GM12892 (cell line): ENCODE data around the gene RNPEPL1.

Experiments
- DNase-seq: peaks from one replicate; pipeline ENCODE4 v3.0.0; 2011; ENCODE audit not compliant: insufficient read length
- FAIRE-seq: peaks from 2 replicates; lab custom pipeline; 2011; peaks lifted over from hg19 to GRCh38; lab: Jason Lieb, UNC
- POLR2A ChIP-seq: IDR thresholded peaks from 2 replicates; pipeline ENCODE4 v1.6.1; 2011; ENCODE audit warnings: low read depth, low read length, control low read depth
- POLR2AphosphoS5 ChIP-seq: IDR thresholded peaks from 2 replicates; pipeline ENCODE4 v1.6.1; 2011; ENCODE audit warnings: low read depth, low read length, control low read depth
- TAF1 ChIP-seq: IDR thresholded peaks from 2 replicates; pipeline ENCODE4 v1.6.1; 2011; ENCODE audit warnings: low read depth, mild to moderate bottlenecking, control low read depth, low read length, borderline replicate concordance

RNPEPL1 gene

DNA sequence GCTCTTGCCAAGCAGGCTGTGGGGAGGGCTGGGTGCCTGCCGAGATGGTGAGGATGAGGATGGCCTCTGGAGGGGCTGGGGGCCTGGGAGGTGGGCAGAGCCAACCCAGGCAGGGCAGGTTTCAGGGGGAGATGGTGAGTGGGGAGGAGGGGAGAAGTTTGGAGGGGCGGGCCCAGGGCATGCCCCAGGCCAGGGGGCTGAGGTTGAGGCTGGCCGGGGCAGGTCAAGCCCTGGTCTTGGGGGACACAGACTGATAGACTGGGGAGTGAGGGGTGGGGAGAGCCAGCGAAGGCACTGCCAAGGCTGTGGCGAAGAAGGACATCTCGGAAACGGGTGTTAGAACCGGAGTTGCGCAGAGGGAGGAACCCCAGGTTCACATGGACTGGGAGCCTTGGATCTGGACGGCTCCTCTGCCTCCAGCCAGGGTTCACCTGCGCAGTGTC lies 30.9 kb downstream of the RNPEPL1 start:
- FAIRE-seq = no peak
- no peak for TF ChIP-seq POLR2AphosphoS5
- DNase-seq = no peak

DNA sequence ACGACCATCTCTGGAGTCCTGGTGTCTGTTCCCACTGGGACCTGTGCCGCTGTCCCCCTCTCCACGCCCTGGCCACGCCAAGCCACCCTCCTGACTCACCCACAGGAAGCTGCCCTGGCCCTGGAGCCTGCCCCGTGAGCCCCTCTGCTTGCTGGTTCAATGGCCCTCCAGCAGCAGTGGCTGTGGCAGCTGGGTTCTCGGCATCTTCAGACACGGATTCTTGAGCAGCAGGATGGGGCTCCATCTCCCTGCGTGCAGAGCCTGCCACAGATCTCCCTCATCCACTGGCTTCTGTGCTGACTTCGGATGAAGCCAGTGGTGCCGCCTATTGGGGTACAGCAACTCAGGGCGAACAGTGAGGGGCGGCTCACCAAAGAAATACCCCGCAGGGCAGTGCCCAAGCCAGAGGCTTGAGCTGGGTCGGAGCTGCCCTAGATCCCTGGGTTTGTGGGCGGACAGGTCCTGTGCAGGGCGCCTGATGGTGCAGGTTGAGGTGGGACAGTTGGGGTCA lies 32.2 kb downstream of the RNPEPL1 start:
- FAIRE-seq (no peak), DNase-seq (no peak)
- TF ChIP-seq POLR2A = no peak
- no peak for TF ChIP-seq TAF1
- no peak for TF ChIP-seq POLR2AphosphoS5

DNA sequence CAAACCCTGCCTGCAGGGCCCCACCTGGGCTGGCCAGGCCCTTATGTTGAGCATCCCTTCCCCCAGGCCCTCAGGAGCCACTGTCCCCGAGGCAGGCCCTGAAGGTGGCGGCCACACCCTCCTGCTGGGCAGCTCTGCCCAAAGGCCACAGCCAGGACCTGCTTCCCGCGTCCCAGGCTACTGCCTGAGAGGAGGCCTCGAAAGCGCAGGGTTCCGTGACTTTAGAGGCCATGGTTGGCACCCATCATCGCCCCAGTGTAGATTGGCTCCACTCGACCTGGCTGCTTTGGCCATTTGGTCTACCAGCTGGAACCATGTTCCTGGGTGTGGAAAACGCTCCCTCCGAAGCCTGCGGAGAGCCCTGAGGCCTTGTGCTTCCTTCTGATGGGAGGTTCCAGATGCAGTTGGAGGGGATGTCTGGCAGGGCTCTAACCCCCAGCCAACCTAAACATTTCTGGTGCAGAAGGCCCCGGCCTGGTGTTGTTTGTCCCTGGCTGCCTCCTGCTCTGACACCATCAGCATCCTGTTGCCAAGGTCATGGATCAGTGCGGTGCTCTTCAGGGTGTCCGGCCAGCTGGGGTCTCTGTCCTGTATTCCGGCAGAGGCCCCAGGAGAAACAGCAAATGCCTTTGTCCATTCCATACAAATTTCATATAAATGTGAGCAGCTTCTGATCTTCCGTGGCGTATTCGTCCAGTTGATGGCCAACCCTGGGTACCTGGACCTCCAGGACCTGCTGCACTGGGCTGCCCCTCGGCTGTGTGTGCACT lies 33.0 kb downstream of the RNPEPL1 start:
- FAIRE-seq = no peak

DNA sequence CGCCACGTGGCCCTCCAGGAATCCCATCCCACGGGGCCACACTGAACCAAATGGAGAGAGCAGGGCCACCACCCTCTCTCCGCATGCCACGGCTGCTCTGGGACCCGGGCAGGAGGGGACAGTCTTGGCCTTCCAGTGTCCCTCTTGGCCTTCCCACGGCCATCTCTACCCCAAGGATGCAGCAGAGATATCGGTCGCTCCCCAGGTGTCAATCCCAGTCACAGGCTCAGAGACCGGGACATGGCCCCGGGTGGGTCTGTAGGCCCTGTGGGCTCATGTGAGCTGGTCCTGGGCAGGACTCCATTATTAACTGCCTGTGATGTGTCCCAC lies 33.5 kb downstream of the RNPEPL1 start:
- TF ChIP-seq TAF1 (no peak), POLR2AphosphoS5 (no peak), POLR2A (no peak)
- no peak for FAIRE-seq
- DNase-seq = no peak

More for the DNA sequence above, 33.0 kb downstream of the RNPEPL1 start:
- DNase-seq = no peak
- TF ChIP-seq POLR2AphosphoS5 (no peak), POLR2A (no peak), TAF1 (no peak)

DNA sequence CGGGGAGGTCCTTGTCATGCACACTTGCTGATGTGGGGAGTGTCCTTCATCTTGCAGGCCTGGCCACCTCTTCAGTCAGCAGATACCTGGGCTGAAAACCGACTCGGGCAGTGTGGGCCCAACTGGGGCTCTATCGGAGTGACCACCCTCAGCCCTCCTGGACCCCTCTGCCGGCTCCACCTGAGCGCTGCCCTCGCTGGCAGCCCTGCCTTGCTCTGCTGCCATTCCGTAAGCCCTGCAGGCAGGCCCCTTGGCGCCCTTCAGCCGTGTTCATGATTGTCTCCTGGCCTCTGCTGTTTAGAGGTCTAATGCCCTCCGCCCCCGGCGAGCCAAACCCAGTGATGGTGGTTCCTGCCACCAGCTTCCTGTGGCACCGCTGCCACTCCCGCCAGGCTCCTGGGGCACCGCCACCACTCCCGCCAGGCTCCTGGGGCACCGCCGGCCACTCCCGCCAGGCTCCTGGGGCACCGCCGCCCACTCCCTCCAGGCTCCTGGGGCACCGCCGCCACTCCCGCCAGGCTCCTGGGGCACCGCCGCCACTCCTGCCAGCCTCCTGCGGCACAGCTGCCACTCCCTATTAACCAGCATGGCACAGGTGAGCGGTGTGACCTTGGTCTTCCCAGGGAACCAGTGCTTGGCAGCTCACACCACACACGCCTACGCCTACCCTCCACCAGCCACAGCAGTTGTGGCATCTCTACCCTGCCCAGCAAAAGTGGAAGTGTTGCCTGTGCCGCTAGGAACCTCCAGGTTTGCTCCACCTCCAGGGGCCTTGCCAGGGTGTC lies 34.2 kb downstream of the RNPEPL1 start:
- DNase-seq = no peak
- no peak for TF ChIP-seq POLR2A
- TF ChIP-seq POLR2AphosphoS5 = no peak
- no peak for TF ChIP-seq TAF1
- FAIRE-seq = no peak

DNA sequence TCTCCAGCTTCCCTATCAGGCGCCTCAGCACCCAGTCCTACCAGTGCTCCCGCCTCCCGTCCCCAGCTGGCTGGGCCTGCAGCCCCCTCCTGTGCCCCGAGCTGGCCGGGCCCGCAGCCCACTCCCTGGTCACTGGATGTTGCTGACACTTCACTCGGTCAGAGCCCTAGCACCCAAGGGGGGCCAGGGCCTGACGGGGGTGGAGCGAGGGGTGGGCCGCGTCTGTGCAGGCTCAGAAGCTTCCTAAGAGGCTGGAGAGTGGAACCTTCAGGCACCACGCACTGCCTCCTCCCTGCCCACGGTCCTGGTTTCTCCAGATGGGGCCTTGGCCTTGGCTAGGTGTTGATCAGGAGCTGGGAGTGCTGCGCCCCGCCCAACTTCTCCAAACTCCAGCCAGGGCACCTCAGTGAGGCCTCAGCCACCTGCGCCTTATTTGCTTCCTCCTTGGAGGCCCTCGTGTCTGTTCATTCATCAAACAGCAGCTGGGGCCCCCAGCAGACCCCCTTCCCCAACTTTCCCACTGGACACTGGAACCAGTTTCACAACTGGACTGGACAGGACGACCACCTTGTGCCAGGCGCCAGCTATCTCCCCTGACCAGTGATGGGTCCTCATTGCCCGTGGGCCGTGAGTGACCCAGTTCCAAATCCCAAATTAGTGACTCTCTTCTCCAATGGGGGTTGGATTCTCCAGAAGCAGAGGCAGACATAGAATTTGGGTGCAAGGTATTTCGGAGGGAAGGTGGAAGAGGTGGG lies 35.0 kb downstream of the RNPEPL1 start:
- TF ChIP-seq TAF1 (no peak), POLR2A (no peak), POLR2AphosphoS5 (no peak)
- FAIRE-seq (no peak), DNase-seq (no peak)

DNA sequence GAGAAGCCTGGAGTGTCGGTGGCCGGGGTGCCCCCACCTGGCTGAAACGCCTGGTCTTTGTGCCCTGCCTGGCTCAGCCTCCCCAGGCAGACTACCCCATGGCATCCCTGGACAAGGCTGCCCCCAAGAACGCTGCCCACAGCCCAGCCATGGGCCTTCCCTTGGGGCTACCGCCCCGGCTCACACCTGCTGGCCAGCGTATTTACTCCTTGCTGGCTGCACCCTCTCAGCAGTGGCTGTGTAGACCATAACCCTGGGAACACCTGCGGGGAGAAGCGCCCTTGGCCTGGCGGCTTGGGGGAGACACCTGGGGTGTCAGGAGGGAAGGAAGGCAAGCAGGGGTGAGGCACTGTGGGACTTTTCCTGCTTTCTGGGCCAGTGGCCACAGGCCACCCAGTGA lies 35.6 kb downstream of the RNPEPL1 start:
- DNase-seq = no peak
- no peak for FAIRE-seq
- TF ChIP-seq POLR2AphosphoS5 (no peak), POLR2A (no peak)

DNA sequence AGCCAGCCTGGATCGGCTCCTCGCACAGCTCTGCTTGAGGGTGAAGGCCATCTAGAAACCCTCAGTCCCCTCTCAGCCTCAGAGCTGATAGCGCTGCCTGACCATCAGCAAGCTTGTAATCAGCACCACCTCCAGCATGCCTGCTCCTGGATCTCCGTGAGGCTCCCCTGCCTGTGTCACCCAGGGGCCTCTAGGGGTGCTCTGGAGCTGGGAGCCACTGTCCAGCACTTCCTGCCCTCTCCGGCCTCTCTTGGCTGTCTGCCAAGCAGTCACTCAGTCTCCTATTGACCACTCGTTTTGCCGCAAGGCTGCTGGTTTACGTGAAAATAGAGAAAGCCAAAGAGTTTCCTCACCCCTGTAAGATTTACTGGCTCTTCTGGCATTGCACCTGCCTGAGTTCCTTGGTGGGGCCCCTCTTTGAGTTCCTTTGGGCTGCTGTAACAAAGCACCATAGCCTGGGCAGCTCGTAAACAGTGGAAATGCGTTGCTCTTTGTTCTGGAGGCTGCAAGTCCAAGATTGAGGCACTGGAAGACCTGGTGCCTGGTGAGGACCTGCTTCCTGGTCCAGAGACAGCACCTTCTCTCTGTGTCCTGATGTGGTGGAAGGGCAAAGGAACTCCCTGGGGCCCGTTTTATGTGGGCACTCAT lies 36.1 kb downstream of the RNPEPL1 start:
- FAIRE-seq (no peak), DNase-seq (no peak)
- TF ChIP-seq POLR2A = no peak
- TF ChIP-seq TAF1 = no peak
- TF ChIP-seq POLR2AphosphoS5 = no peak

DNA sequence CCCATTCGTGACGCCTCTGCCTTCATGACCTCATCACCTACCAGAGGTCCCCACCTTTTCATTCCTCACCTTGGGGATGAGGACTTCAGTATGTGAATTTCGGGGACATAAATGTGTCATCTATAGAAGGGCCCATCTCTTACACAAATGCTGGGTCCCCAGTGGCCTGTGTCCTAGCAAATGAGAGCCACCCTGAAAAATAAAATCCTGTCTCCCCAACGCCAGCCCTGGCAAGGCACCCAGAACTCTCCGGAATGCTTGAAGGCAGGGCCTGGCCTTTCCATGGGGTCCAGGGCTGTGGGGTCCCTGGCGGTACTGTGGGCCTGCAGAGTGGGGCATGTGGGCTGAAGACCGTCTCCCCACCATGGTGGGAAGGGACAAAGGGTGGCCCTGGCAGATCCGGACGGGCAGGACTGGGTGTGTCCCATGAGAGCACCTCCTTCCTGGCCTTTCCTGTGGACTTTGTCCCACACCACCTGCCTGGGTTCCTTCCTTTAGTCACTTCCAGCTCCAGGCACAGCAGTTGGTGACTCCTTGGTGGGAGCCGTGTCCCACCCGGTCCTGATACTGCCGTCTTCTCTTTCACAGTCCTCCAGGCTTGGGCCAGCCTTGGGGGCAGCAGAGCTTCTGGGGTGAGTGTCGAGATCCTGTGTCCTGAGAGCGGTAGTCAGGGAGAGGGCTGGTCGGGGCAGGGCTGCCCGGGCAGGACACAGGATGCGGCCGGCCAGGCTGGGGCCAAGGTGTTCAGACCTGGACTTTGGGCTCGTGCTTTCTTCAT lies 36.8 kb downstream of the RNPEPL1 start:
- DNase-seq (no peak), FAIRE-seq (no peak)
- no peak for TF ChIP-seq POLR2A
- no peak for TF ChIP-seq POLR2AphosphoS5
- no peak for TF ChIP-seq TAF1

DNA sequence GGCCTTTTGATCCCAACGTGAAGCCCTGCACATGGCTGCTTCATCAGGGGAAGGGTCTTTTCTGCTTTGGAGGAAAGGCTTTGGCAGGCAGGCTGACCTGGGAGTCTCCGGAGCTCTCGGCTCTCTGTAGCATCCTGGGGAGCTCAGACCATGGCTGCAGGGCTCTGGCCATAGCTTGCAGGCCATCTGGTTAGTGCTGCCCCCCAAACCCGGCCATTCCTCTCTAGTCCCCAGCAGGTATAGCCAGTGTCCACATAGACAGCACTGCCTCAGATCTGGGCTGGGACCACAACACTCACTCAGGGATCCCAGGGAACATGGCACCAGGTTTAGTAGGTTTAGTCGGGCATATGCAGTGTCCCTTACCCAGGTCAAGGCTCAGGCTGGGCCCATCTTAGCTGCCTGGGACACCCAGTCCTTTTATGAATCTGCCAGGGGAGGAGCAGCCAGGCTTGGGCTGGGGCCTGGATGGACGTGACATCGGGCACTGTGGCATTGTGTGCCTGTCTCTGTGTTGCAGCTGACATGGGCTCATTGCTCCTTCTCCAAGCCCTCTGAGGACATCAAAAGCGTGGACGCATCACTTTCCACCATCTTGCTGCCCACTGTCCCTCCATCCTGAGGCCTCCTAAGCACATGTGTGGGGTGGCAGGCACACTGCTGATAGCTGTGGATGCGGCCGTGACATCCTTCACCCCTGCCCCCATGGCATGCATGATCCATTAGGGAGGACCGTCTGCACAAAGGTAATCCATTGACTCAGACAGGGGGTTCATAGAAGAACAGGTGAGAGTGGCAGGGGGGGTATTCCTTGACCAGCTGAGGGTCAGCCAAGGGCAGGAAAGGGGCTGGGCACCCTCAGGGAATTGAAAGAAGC lies 37.8 kb downstream of the RNPEPL1 start:
- DNase-seq (peak; percentile 5), FAIRE-seq (no peak)
- TF ChIP-seq POLR2AphosphoS5 = no peak
- TF ChIP-seq POLR2A = no peak
- TF ChIP-seq TAF1 = no peak
